Muscle of leg (tissue), 16 donors: ENCODE results near the gene LINGO4. TPM values are rescaled to one million over a fixed set of nuclear protein-coding genes. Genes with fewer than 3 reads are reported as not detected.

Experiments
- DNase-seq: peaks from one replicate; pipeline ENCODE4 v3.0.0; 2013
- H3K27ac ChIP-seq: one replicate; pipeline ENCODE4 v1.5.1; 2013; ENCODE audit warnings: mild to moderate bottlenecking, low read length, control low read depth
- H3K27me3 ChIP-seq: one replicate; pipeline ENCODE4 v1.6.1; 2013; ENCODE audit warnings: low read length; ENCODE audit not compliant: control insufficient read depth, insufficient read depth
- H3K36me3 ChIP-seq: one replicate; pipeline ENCODE4 v1.6.1; 2013; ENCODE audit warnings: low read length; ENCODE audit not compliant: control insufficient read depth, insufficient read depth
- H3K4me1 ChIP-seq: one replicate; pipeline ENCODE4 v1.6.1; 2013; ENCODE audit warnings: low read length; ENCODE audit not compliant: control insufficient read depth, insufficient read depth
- H3K4me3 ChIP-seq: one replicate; pipeline ENCODE4 v1.5.1; 2013; ENCODE audit warnings: low read length, control low read depth
- H3K9me3 ChIP-seq: replicated peaks from 2 replicates; pipeline ENCODE4 v1.6.1; 2013; ENCODE audit warnings: low read depth, low read length; ENCODE audit not compliant: control insufficient read depth
- WGBS: methylation state at CpG from one replicate; pipeline ENCODE4 v1.1.5; 2013; ENCODE audit warnings: missing lambda C conversion rate; ENCODE audit not compliant: insufficient coverage; 5-methylcytosine and 5-hydroxymethylcytosine counted together
- long read RNA-seq, 11 donors: transcript quantifications; one replicate each; lab custom pipeline, GENCODE V29; 2026
- polyA plus RNA-seq, 8 donors: library from polyadenylated mRNA; unstranded; fragments of 120-200 nt; gene quantifications; one replicate each; pipeline versions ENCODE4 v1.2.1 to v1.2.3, GENCODE V29; 2013; ENCODE audit warnings: inconsistent platforms in 1 of 8, low replicate concordance in 1 of 8; ENCODE audit not compliant: insufficient read length in 8 of 8, insufficient read depth in 1 of 8
- total RNA-seq: library from RNA; stranded (reverse); fragments of 120-200 nt; gene quantifications from one replicate; pipeline ENCODE4 v1.2.4, GENCODE V29; 2013

The LINGO4 gene
- total RNA-seq (0.22 TPM), polyA plus RNA-seq (under 1 TPM; 0.09 to 0.42 (median 0.25) TPM)
- long read RNA-seq, donor 1: 0 reads
- long read RNA-seq, donor 2: 0 reads
- long read RNA-seq, donor 3: 0 reads
- long read RNA-seq, donor 4: 0 reads
- long read RNA-seq, donor 5: 0 reads
- long read RNA-seq, donor 6, partial matches to known transcripts: 0 of 1 reads
- long read RNA-seq, donor 6, other reads (novel, unspliced or antisense): 0 of 1 reads
- long read RNA-seq, donor 7: 0 reads
- long read RNA-seq, donor 8: 0 reads
- long read RNA-seq, donor 9: 0 reads
- long read RNA-seq, donor 10: 0 reads
- long read RNA-seq, donor 11: 0 reads

GRCh38 chr1:151805066-151805820 lies at the start of gene LINGO4:
Gene LINGO4 (minus strand): TSS chr1:151805419. CDS start chr1:151802704, 2,715 bp downstream.
- no peak within 1 kb of the TSS for H3K4me3 ChIP-seq
- 54% methylated on average over 8 of the region's 12 CpGs for WGBS
- peaks cover 6% of the 10 kb centered on the region for H3K4me1 ChIP-seq
- no peak for DNase-seq
- no peaks in the 10 kb centered on the region for H3K36me3 ChIP-seq
- H3K9me3 ChIP-seq: no peaks in the 10 kb centered on the region
- no peak within 1 kb of the TSS for H3K27ac ChIP-seq
- peaks cover 26% of the 10 kb centered on the region for H3K27me3 ChIP-seq

GRCh38 chr1:151854658-151855057 lies 49.4 kb upstream of the LINGO4 start:
- DNase-seq: no peak
- WGBS: 100% methylated on average over 1 of the region's 7 CpGs
- Histone ChIP-seq H3K9me3 (no peaks in the 10 kb centered on the region), H3K27me3 (peaks cover 8% of the 10 kb centered on the region), H3K36me3 (no peaks in the 10 kb centered on the region), H3K27ac (no peak overlapping the region), H3K4me1 (no peaks in the 10 kb centered on the region), H3K4me3 (no peak overlapping the region)

- Histone ChIP-seq H3K27ac (no peak within 1 kb of the TSS), H3K4me1 (peaks cover 3% of the 10 kb centered on the region), H3K4me3 (no peak within 1 kb of the TSS), H3K27me3 (peaks cover 6% of the 10 kb centered on the region), H3K9me3 (no peaks in the 10 kb centered on the region), H3K36me3 (no peaks in the 10 kb centered on the region)
- 54% methylated on average over 4 of the region's 5 CpGs for WGBS
- DNase-seq: no peak
These were observed 48.3 kb upstream of the LINGO4 start, which contains the start of gene THEM5 for GRCh38 chr1:151853411-151853943. Gene THEM5 (minus strand): TSS chr1:151853712. CDS start chr1:151853565, 147 bp downstream.

GRCh38 chr1:151852733-151853132 lies 47.5 kb upstream of the LINGO4 start:
- Histone ChIP-seq H3K27me3 (peaks cover 9% of the 10 kb centered on the region), H3K4me3 (no peak overlapping the region), H3K27ac (no peak overlapping the region), H3K9me3 (no peaks in the 10 kb centered on the region), H3K4me1 (peaks cover 9% of the 10 kb centered on the region), H3K36me3 (no peaks in the 10 kb centered on the region)
- 76% methylated on average over 4 of the region's 4 CpGs for WGBS
- no peak for DNase-seq

- 61% methylated on average over 8 of the region's 8 CpGs for WGBS
- DNase-seq: no peak
- H3K4me1 ChIP-seq: peaks cover 9% of the 10 kb centered on the region
- H3K9me3 ChIP-seq: no peaks in the 10 kb centered on the region
- H3K4me3 ChIP-seq: no peak overlapping the region
- no peak overlapping the region for H3K27ac ChIP-seq
- peaks cover 9% of the 10 kb centered on the region for H3K27me3 ChIP-seq
- H3K36me3 ChIP-seq: no peaks in the 10 kb centered on the region
These were observed 46.7 kb upstream of the LINGO4 start for GRCh38 chr1:151851886-151852285.

- no peak overlapping the region for H3K27ac ChIP-seq
- peaks cover 9% of the 10 kb centered on the region for H3K4me1 ChIP-seq
- H3K27me3 ChIP-seq: peaks cover 9% of the 10 kb centered on the region
- no peak overlapping the region for H3K4me3 ChIP-seq
- H3K9me3 ChIP-seq: no peaks in the 10 kb centered on the region
- H3K36me3 ChIP-seq: no peaks in the 10 kb centered on the region
- DNase-seq: no peak
These were observed 44.7 kb upstream of the LINGO4 start for GRCh38 chr1:151849871-151850270.

- Histone ChIP-seq H3K4me1 (peaks cover 9% of the 10 kb centered on the region), H3K36me3 (no peaks in the 10 kb centered on the region), H3K4me3 (no peak overlapping the region), H3K27me3 (peaks cover 11% of the 10 kb centered on the region), H3K27ac (no peak overlapping the region), H3K9me3 (no peaks in the 10 kb centered on the region)
- whole genome bisulfite sequencing: 96% methylated on average over 2 of the region's 3 CpGs
- no peak for DNase-seq
These were observed 43.9 kb upstream of the LINGO4 start for GRCh38 chr1:151849126-151849525.

GRCh38 chr1:151847867-151848596 lies 42.8 kb upstream of the LINGO4 start:
- no peaks in the 10 kb centered on the region for H3K36me3 ChIP-seq
- H3K27me3 ChIP-seq: peaks cover 11% of the 10 kb centered on the region
- H3K4me3 ChIP-seq: no peak overlapping the region
- DNase-seq: no peak
- no peak overlapping the region for H3K27ac ChIP-seq
- H3K4me1 ChIP-seq: peaks cover 9% of the 10 kb centered on the region
- 46% methylated on average over 5 of the region's 11 CpGs for WGBS
- no peaks in the 10 kb centered on the region for H3K9me3 ChIP-seq

- 87% methylated on average over 4 of the region's 8 CpGs for WGBS
- no peak for DNase-seq
- peaks cover 9% of the 10 kb centered on the region for H3K4me1 ChIP-seq
- H3K4me3 ChIP-seq: no peak overlapping the region
- H3K27me3 ChIP-seq: peaks cover 12% of the 10 kb centered on the region
- H3K9me3 ChIP-seq: no peaks in the 10 kb centered on the region
- no peak overlapping the region for H3K27ac ChIP-seq
- H3K36me3 ChIP-seq: no peaks in the 10 kb centered on the region
These were observed 41.5 kb upstream of the LINGO4 start for GRCh38 chr1:151846686-151847237.
